K562 (cell line): ENCODE results near the gene BLCAP. TPM values are rescaled to one million over a fixed set of nuclear protein-coding genes. Genes with fewer than 3 reads are reported as not detected.

ENCODE experiments used
- HDAC3 ChIP-seq: fragments of 450-650 bp; IDR thresholded peaks from 2 replicates; pipeline ENCODE4 v1.6.1; 2018; ENCODE audit warnings: borderline replicate concordance, mild to moderate bottlenecking, moderate library complexity; ENCODE audit not compliant: partially characterized antibody
- MYC ChIP-seq, 2 experiments: fragments of 250-450 bp in 1 of 2; sonication (Bioruptor Pico) in 1 of 2; IDR thresholded peaks; 2 replicates each; pipeline versions ENCODE4 v1.5.1 to v1.6.1; 2012 to 2021; ENCODE audit warnings: low read depth in 2 of 2, borderline replicate concordance in 1 of 2, improper control_type of control experiment in 1 of 2, low read length in 1 of 2, mild to moderate bottlenecking in 1 of 2, moderate library complexity in 1 of 2
- PML ChIP-seq: IDR thresholded peaks from 2 replicates; pipeline ENCODE4 v1.6.1; 2012; ENCODE audit warnings: low read length, inconsistent platforms
- RBBP5 ChIP-seq: fragments of 200-600 bp; sonication (generic); IDR thresholded peaks from 2 replicates; pipeline ENCODE4 v1.6.1; 2012; ENCODE audit warnings: borderline replicate concordance, mild to moderate bottlenecking, low read length, control low read depth, inconsistent platforms; ENCODE audit not compliant: insufficient read depth, poor library complexity, severe bottlenecking
- SNRNP70 ChIP-seq: fragments of 200-400 bp; formaldehyde crosslinking; optimal IDR thresholded peaks from 2 replicates; pipeline ENCODE3; 2017; ENCODE audit warnings: low read depth, low read length
- YY1 ChIP-seq, 3 experiments: IDR thresholded peaks; 2 replicates each; pipeline ENCODE4 v1.6.1; 2011; ENCODE audit warnings: low read length in 2 of 3, mild to moderate bottlenecking in 2 of 3, moderate library complexity in 2 of 3, borderline replicate concordance in 1 of 3, control low read depth in 1 of 3, low read depth in 1 of 3; ENCODE audit not compliant: insufficient read depth in 3 of 3, insufficient replicate concordance in 2 of 3, control insufficient read depth in 1 of 3, insufficient read length in 1 of 3; ENCODE audit errors: extremely low read depth in 1 of 3
- ZBTB7A ChIP-seq: IDR thresholded peaks from 2 replicates; pipeline ENCODE4 v1.6.1; 2011; ENCODE audit warnings: low read depth, mild to moderate bottlenecking, low read length, moderate library complexity, borderline replicate concordance; ENCODE audit not compliant: control insufficient read depth
- ZNF274 ChIP-seq: IDR thresholded peaks from 2 replicates; pipeline ENCODE4 v1.6.1; 2011; ENCODE audit warnings: low read depth, mild to moderate bottlenecking, low read length, moderate library complexity, borderline replicate concordance
- polyA plus RNA-seq, 8 experiments: library from polyadenylated mRNA; depleted of rRNA in 4 of 8; stranded (reverse) in 5 of 8; unstranded in 3 of 8; fragments of >200 nt; fragmentation: Nextera tagmentation in 2 of 8; fragmentation: Illumina TruSeq in 1 of 8; extraction: Ambion mirVana in 2 of 8; extraction: Trizol in 1 of 8; gene quantifications; 2 replicates each; pipeline versions ENCODE4 v1.2.1 to v1.2.3, GENCODE V29; 2011 to 2014; ENCODE audit warnings: inconsistent platforms in 1 of 8, missing spikeins in 1 of 8
- total RNA-seq, 7 experiments: library from RNA; depleted of rRNA in 6 of 7; stranded (reverse); fragments of >200 nt in 6 of 7; fragmentation: Illumina TruSeq in 2 of 7; extraction: Trizol in 2 of 7; gene quantifications; 2 replicates each; pipeline versions ENCODE4 v1.2.1 to v1.2.3, GENCODE V29; 2011 to 2021; ENCODE audit warnings: low replicate concordance in 1 of 7
- TF ChIP-seq, protein P1 (sequence below): fragments of 450-650 bp; IDR thresholded peaks from 2 replicates; pipeline ENCODE4 v1.6.1; 2016; ENCODE audit warnings: missing biosample characterization, missing genetic modification characterization
- TF ChIP-seq, protein P2 (sequence below): fragments of 200-800 bp; sonication (Bioruptor generic); IDR thresholded peaks from 2 replicates; pipeline ENCODE4 v1.6.1; 2017; ENCODE audit warnings: missing genetic modification characterization, missing compliant biosample characterization
- TF ChIP-seq, protein P3 (sequence below), 2 experiments: fragments of 150-350 bp in 1 of 2; IDR thresholded peaks; 2 replicates each; pipeline ENCODE4 v1.6.1; 2012 to 2016; ENCODE audit warnings: low read depth in 2 of 2, low read length in 2 of 2, mild to moderate bottlenecking in 1 of 2, moderate library complexity in 1 of 2
- TF ChIP-seq, protein P4 (sequence below): fragments of 250-450 bp; sonication (Bioruptor Pico); IDR thresholded peaks from 2 replicates; pipeline ENCODE4 v1.9.0; 2021; ENCODE audit warnings: mild to moderate bottlenecking
- TF ChIP-seq, protein P5 (sequence below): fragments of 250-450 bp; sonication (Bioruptor Pico); IDR thresholded peaks from 2 replicates; pipeline ENCODE4 v1.5.0; 2020; ENCODE audit warnings: mild to moderate bottlenecking, borderline replicate concordance

Gene BLCAP
- total and polyA plus RNA-seq, 9 of the 15 experiments (the other 6 are each of a cell fraction or from before 2014, with no cell fraction given): 16.9 to 41.5 (median 27.6) TPM

DNA sequence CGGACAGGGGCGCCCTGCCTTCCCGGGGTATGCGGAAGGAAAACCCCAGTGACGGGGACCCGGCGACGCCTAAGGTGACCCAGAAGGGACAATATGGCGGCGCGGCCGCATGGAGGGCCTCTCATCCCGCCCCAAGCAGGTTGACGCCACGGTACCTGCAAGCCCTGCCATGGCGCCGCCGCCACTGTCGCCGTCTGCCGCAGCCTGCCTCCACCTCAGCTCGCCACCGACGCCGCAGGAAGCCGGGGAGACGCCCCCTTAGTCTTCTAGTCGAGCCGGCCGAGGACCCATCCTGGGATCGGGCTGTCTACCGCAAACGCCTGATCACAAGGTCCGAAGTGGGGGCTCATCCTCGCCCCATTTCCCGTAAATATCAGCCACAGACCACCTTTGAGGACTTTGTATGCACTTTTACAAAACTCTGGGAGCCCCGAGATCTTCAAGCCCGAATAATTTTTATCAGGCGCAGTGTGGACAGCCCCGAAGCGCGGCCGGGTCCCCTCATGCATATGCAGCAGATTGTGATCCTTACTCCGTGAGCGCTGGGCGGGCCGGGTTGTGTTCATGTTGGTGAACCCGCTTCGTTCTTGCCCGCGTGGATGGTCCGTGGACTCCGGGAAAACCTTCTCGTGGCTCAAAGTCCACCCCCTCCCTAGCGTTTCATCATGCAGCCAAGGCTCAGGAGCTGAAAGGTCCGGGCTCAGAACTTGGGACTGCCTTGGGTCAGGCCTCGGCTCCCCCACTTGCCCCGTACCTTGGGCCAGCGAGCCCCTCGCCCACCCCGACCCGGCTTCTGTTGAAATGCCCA lies at the start of gene BLCAP (continued):
- TF ChIP-seq, protein P1, sequence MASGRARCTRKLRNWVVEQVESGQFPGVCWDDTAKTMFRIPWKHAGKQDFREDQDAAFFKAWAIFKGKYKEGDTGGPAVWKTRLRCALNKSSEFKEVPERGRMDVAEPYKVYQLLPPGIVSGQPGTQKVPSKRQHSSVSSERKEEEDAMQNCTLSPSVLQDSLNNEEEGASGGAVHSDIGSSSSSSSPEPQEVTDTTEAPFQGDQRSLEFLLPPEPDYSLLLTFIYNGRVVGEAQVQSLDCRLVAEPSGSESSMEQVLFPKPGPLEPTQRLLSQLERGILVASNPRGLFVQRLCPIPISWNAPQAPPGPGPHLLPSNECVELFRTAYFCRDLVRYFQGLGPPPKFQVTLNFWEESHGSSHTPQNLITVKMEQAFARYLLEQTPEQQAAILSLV (tag): no peak
- TF ChIP-seq ZBTB7A (peak; percentile 44), MYC (IDR thresholded peaks at IDR 0.05; ENCODE audit: low read depth, low read length) (peak; percentile 73), MYC (CRISPR knock-in tag; IDR thresholded peaks at IDR 0.05; ENCODE audit: borderline replicate concordance, low read depth) (peak; percentile 67; the same call in 1 of the 2 replicates), ZNF274 (no peak), SNRNP70 (no peak), HDAC3 (peak; percentile 25), PML (peak; percentile 56), RBBP5 (peak; percentile 97), YY1 (IDR thresholded peaks at IDR 0.05; ENCODE audit: borderline replicate concordance in 1 of 3, control insufficient read depth in 1 of 3, extremely low read depth in 1 of 3, insufficient read depth in 3 of 3, insufficient read length in 1 of 3, insufficient replicate concordance in 2 of 3, low read depth in 1 of 3, low read length in 2 of 3) (peak; percentile 54 to 91 (median 88))
- TF ChIP-seq, protein P2, sequence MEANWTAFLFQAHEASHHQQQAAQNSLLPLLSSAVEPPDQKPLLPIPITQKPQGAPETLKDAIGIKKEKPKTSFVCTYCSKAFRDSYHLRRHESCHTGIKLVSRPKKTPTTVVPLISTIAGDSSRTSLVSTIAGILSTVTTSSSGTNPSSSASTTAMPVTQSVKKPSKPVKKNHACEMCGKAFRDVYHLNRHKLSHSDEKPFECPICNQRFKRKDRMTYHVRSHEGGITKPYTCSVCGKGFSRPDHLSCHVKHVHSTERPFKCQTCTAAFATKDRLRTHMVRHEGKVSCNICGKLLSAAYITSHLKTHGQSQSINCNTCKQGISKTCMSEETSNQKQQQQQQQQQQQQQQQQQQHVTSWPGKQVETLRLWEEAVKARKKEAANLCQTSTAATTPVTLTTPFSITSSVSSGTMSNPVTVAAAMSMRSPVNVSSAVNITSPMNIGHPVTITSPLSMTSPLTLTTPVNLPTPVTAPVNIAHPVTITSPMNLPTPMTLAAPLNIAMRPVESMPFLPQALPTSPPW (CRISPR knock-in tag): no peak; the same call in 1 of the 2 replicates
- TF ChIP-seq, protein P3, sequence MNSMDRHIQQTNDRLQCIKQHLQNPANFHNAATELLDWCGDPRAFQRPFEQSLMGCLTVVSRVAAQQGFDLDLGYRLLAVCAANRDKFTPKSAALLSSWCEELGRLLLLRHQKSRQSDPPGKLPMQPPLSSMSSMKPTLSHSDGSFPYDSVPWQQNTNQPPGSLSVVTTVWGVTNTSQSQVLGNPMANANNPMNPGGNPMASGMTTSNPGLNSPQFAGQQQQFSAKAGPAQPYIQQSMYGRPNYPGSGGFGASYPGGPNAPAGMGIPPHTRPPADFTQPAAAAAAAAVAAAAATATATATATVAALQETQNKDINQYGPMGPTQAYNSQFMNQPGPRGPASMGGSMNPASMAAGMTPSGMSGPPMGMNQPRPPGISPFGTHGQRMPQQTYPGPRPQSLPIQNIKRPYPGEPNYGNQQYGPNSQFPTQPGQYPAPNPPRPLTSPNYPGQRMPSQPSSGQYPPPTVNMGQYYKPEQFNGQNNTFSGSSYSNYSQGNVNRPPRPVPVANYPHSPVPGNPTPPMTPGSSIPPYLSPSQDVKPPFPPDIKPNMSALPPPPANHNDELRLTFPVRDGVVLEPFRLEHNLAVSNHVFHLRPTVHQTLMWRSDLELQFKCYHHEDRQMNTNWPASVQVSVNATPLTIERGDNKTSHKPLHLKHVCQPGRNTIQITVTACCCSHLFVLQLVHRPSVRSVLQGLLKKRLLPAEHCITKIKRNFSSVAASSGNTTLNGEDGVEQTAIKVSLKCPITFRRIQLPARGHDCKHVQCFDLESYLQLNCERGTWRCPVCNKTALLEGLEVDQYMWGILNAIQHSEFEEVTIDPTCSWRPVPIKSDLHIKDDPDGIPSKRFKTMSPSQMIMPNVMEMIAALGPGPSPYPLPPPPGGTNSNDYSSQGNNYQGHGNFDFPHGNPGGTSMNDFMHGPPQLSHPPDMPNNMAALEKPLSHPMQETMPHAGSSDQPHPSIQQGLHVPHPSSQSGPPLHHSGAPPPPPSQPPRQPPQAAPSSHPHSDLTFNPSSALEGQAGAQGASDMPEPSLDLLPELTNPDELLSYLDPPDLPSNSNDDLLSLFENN (IDR thresholded peaks at IDR 0.05; ENCODE audit: low read depth in 2 of 2, low read length in 2 of 2): no peak
- TF ChIP-seq, protein P4, sequence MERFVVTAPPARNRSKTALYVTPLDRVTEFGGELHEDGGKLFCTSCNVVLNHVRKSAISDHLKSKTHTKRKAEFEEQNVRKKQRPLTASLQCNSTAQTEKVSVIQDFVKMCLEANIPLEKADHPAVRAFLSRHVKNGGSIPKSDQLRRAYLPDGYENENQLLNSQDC (CRISPR knock-in tag): 0 out of 2 replicates have a peak, but pooled peaks have one; percentile 6
- TF ChIP-seq, protein P5, sequence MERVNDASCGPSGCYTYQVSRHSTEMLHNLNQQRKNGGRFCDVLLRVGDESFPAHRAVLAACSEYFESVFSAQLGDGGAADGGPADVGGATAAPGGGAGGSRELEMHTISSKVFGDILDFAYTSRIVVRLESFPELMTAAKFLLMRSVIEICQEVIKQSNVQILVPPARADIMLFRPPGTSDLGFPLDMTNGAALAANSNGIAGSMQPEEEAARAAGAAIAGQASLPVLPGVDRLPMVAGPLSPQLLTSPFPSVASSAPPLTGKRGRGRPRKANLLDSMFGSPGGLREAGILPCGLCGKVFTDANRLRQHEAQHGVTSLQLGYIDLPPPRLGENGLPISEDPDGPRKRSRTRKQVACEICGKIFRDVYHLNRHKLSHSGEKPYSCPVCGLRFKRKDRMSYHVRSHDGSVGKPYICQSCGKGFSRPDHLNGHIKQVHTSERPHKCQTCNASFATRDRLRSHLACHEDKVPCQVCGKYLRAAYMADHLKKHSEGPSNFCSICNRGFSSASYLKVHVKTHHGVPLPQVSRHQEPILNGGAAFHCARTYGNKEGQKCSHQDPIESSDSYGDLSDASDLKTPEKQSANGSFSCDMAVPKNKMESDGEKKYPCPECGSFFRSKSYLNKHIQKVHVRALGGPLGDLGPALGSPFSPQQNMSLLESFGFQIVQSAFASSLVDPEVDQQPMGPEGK (CRISPR knock-in tag): no peak
